ENCODE results near the gene ADGRG7.

The ADGRG7 gene, protein sequence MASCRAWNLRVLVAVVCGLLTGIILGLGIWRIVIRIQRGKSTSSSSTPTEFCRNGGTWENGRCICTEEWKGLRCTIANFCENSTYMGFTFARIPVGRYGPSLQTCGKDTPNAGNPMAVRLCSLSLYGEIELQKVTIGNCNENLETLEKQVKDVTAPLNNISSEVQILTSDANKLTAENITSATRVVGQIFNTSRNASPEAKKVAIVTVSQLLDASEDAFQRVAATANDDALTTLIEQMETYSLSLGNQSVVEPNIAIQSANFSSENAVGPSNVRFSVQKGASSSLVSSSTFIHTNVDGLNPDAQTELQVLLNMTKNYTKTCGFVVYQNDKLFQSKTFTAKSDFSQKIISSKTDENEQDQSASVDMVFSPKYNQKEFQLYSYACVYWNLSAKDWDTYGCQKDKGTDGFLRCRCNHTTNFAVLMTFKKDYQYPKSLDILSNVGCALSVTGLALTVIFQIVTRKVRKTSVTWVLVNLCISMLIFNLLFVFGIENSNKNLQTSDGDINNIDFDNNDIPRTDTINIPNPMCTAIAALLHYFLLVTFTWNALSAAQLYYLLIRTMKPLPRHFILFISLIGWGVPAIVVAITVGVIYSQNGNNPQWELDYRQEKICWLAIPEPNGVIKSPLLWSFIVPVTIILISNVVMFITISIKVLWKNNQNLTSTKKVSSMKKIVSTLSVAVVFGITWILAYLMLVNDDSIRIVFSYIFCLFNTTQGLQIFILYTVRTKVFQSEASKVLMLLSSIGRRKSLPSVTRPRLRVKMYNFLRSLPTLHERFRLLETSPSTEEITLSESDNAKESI

DNA sequence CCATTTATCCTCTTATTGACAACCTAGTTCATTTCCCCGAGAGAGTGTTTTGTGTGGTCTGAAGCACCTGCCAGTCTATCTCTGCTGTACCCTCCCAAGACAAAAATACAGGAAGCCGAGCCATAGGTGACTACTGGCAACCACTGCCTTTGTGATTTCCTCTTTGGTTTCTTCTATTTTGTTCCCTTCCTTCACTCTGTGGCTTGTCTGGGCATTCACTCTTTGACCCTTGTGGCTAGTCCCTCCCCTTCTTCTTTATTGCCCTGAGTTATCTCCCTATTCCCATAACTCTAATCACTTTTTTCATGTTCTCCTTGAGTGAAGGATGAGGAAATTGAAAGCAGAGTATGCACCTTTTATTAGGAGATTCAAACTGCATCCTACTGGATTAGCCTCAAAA lies at the start of gene ADGRG7:
Gene ADGRG7 (plus strand): TSS at position 297 of the 400 bp plus-strand sequence. CDS start 256 bp downstream, outside the sequence.
- Histone ChIP-seq H3K9me2 (replicated peaks; ENCODE audit: insufficient read depth, low read length) (no peaks in the 10 kb centered on the region), H3K79me2 (ENCODE audit: low read length) (no peaks in the 10 kb centered on the region), H3F3A (ENCODE audit: insufficient read depth, low read length) (peaks cover 7% of the 10 kb centered on the region; the same call in 1 of the 2 replicates), H2AFZ (ENCODE audit: low read length) (no peak within 1 kb of the TSS), H3K27me3 (replicated peaks; ENCODE audit: insufficient read depth, low read length) (no peaks in the 10 kb centered on the region), H3K36me3 (replicated peaks; ENCODE audit: insufficient read depth, low read length) (no peaks in the 10 kb centered on the region), H3K9me3 (replicated peaks; ENCODE audit: insufficient read depth, low read length) (no peaks in the 10 kb centered on the region), H3K9ac (ENCODE audit: low read length) (no peak within 1 kb of the TSS), H4K20me1 (ENCODE audit: insufficient read depth, low read length) (no peaks in the 10 kb centered on the region), H3K27ac (ENCODE audit: low read length) (no peak within 1 kb of the TSS), H3K4me3 (ENCODE audit: low read length) (no peak within 1 kb of the TSS), H3K4me2 (ENCODE audit: low read depth, low read length) (no peak within 1 kb of the TSS), H3K4me1 (ENCODE audit: low read length) (peaks cover 14% of the 10 kb centered on the region)
- no peak for DNase-seq
- no peak for TF ChIP-seq EZH2 (optimal IDR thresholded peaks at IDR 0.05; ENCODE audit: low read depth, low read length)
- TF ChIP-seq, protein P1, sequence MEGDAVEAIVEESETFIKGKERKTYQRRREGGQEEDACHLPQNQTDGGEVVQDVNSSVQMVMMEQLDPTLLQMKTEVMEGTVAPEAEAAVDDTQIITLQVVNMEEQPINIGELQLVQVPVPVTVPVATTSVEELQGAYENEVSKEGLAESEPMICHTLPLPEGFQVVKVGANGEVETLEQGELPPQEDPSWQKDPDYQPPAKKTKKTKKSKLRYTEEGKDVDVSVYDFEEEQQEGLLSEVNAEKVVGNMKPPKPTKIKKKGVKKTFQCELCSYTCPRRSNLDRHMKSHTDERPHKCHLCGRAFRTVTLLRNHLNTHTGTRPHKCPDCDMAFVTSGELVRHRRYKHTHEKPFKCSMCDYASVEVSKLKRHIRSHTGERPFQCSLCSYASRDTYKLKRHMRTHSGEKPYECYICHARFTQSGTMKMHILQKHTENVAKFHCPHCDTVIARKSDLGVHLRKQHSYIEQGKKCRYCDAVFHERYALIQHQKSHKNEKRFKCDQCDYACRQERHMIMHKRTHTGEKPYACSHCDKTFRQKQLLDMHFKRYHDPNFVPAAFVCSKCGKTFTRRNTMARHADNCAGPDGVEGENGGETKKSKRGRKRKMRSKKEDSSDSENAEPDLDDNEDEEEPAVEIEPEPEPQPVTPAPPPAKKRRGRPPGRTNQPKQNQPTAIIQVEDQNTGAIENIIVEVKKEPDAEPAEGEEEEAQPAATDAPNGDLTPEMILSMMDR (IDR thresholded peaks at IDR 0.05; ENCODE audit: low read length): no peak
- TF ChIP-seq EZH2phosphoT487 (IDR thresholded peaks at IDR 0.05; ENCODE audit: low read length): no peak

DNA sequence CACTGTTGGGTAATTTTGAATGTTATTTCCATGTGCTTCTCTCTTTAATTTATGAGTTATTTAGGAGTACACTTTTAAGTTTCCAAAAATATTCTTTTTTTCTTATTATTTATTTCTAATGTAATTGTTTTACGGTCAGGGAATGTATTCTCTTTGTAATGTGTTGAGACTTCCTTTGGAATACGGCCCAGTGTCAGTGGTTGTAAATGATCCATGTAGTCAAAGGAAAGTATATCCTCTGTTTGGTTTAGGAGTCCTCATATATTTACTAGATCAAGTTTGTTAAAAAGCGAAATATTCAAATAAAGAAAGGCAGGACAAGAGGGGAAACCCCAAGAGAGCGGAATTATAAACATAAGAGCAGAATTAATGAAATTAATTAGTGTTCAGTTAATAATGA lies 49.0 kb upstream of the ADGRG7 start:
- Histone ChIP-seq H3K79me2 (ENCODE audit: low read length) (no peaks in the 10 kb centered on the region), H3K4me3 (ENCODE audit: low read length) (no peak overlapping the region), H3K9me2 (replicated peaks; ENCODE audit: insufficient read depth, low read length) (no peaks in the 10 kb centered on the region), H4K20me1 (ENCODE audit: insufficient read depth, low read length) (no peaks in the 10 kb centered on the region), H3K4me1 (ENCODE audit: low read length) (no peaks in the 10 kb centered on the region), H3K4me2 (ENCODE audit: low read depth, low read length) (no peak overlapping the region), H3K36me3 (replicated peaks; ENCODE audit: insufficient read depth, low read length) (no peaks in the 10 kb centered on the region), H3K9me3 (replicated peaks; ENCODE audit: insufficient read depth, low read length) (no peaks in the 10 kb centered on the region), H2AFZ (ENCODE audit: low read length) (no peak overlapping the region), H3F3A (ENCODE audit: insufficient read depth, low read length) (no peaks in the 10 kb centered on the region), H3K9ac (ENCODE audit: low read length) (no peak overlapping the region), H3K27me3 (replicated peaks; ENCODE audit: insufficient read depth, low read length) (no peaks in the 10 kb centered on the region), H3K27ac (ENCODE audit: low read length) (no peak overlapping the region)
- no peak for DNase-seq
- TF ChIP-seq EZH2 (optimal IDR thresholded peaks at IDR 0.05; ENCODE audit: low read depth, low read length) (no peak), EZH2phosphoT487 (IDR thresholded peaks at IDR 0.05; ENCODE audit: low read length) (no peak)
- TF ChIP-seq, protein P1 (IDR thresholded peaks at IDR 0.05; ENCODE audit: low read length): no peak

DNA sequence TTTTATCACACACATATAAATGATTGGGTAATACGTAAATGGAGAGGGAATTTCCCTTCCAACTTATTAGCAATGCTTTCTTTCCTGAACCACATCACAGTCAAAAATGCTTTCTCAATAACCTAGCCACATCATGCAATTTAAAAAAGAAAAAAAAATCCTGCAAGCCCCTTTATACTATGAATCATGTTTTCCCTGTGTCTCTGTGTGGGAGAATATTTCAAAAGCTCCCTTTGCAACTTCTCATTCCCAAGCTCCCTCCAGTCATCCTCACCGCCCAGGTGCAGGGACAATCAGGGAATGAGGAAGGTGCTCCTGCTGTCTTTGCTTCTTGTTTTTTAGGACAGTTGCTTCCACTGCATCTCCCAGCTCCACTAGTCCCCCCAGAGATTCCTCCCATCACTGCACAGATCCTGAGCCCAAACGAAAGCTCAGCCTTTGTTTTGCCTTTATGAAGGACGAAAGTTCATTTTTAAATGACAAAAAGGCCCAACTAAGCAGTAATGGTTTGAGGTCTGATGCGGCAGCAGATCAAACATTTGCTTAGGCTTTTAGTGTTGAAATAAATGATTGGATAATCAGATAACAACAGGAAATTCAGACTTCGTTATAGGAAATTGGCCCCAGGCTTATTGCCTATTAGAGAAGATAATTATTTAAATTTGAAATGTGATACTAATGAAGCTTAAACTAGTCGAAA lies 47.8 kb upstream of the ADGRG7 start:
- Histone ChIP-seq H3K9me2 (replicated peaks; ENCODE audit: insufficient read depth, low read length) (no peaks in the 10 kb centered on the region), H3F3A (ENCODE audit: insufficient read depth, low read length) (no peaks in the 10 kb centered on the region), H3K9me3 (replicated peaks; ENCODE audit: insufficient read depth, low read length) (no peaks in the 10 kb centered on the region), H3K4me3 (ENCODE audit: low read length) (no peak overlapping the region), H3K27ac (ENCODE audit: low read length) (no peak overlapping the region), H3K79me2 (ENCODE audit: low read length) (no peaks in the 10 kb centered on the region), H3K27me3 (replicated peaks; ENCODE audit: insufficient read depth, low read length) (no peaks in the 10 kb centered on the region), H3K4me2 (ENCODE audit: low read depth, low read length) (no peak overlapping the region), H3K9ac (ENCODE audit: low read length) (no peak overlapping the region), H3K36me3 (replicated peaks; ENCODE audit: insufficient read depth, low read length) (no peaks in the 10 kb centered on the region), H4K20me1 (ENCODE audit: insufficient read depth, low read length) (no peaks in the 10 kb centered on the region), H3K4me1 (ENCODE audit: low read length) (no peaks in the 10 kb centered on the region), H2AFZ (ENCODE audit: low read length) (no peak overlapping the region)
- TF ChIP-seq, protein P1 (IDR thresholded peaks at IDR 0.05; ENCODE audit: low read length): no peak
- TF ChIP-seq EZH2phosphoT487 (IDR thresholded peaks at IDR 0.05; ENCODE audit: low read length) (no peak), EZH2 (optimal IDR thresholded peaks at IDR 0.05; ENCODE audit: low read depth, low read length) (no peak)
- no peak for DNase-seq

Data from MM.1S (cell line).